K562 (cell line): ENCODE measurements around the gene CCM2. TPM values are rescaled to one million over a fixed set of nuclear protein-coding genes. Genes with fewer than 3 reads are reported as not detected.
"Not testable (repeated sequence)": the region's sequence is repeated elsewhere in the genome, so short reads cannot be mapped to it uniquely, and the experiment has no call there.

ENCODE experiments used
- ARID3B ChIP-seq: fragments of 250-450 bp; sonication (Bioruptor Pico); IDR thresholded peaks from 2 replicates; pipeline ENCODE4 v1.4.0; 2020; ENCODE audit warnings: borderline replicate concordance
- ARNT ChIP-seq, 2 experiments: fragments of 450-650 bp; IDR thresholded peaks; 2 replicates each; pipeline ENCODE4 v1.6.1; 2016; ENCODE audit warnings: mild to moderate bottlenecking in 1 of 2
- ATF1 ChIP-seq, 2 experiments: fragments of 450-650 bp in 1 of 2; IDR thresholded peaks; 2 replicates each; pipeline ENCODE4 v1.6.1; 2016; ENCODE audit warnings: missing compliant biosample characterization in 1 of 2, missing genetic modification characterization in 1 of 2
- CC2D1A ChIP-seq: fragments of 450-650 bp; IDR thresholded peaks from 2 replicates; pipeline ENCODE4 v1.6.1; 2017; ENCODE audit warnings: mild to moderate bottlenecking
- CTBP1 ChIP-seq: fragments of 450-650 bp; IDR thresholded peaks from 2 replicates; pipeline ENCODE4 v1.6.1; 2016; ENCODE audit warnings: borderline replicate concordance
- DMBX1 ChIP-seq: fragments of 250-450 bp; sonication (Bioruptor Pico); IDR thresholded peaks from 2 replicates; pipeline ENCODE4 v1.8.0; 2022; ENCODE audit warnings: inconsistent platforms, mild to moderate bottlenecking, moderate library complexity, borderline replicate concordance
- E2F3 ChIP-seq: fragments of 250-450 bp; sonication (Bioruptor Pico); IDR thresholded peaks from 2 replicates; pipeline ENCODE4 v1.4.0; 2020; ENCODE audit warnings: mild to moderate bottlenecking
- GMEB1 ChIP-seq: fragments of 250-450 bp; sonication (Bioruptor Pico); IDR thresholded peaks from 2 replicates; pipeline ENCODE4 v1.4.0; 2020; ENCODE audit warnings: mild to moderate bottlenecking
- HIVEP1 ChIP-seq: fragments of 250-450 bp; sonication (Bioruptor Pico); IDR thresholded peaks from 2 replicates; pipeline ENCODE4 v1.4.0; 2020; ENCODE audit warnings: mild to moderate bottlenecking
- KLF13 ChIP-seq: fragments of 450-650 bp; IDR thresholded peaks from 2 replicates; pipeline ENCODE4 v1.6.1; 2016; ENCODE audit warnings: missing genetic modification characterization, low read depth, mild to moderate bottlenecking, missing compliant biosample characterization, moderate library complexity, borderline replicate concordance
- MAX ChIP-seq: sonication (generic); formaldehyde crosslinking; IDR thresholded peaks from 2 replicates; pipeline ENCODE4 v1.9.0; 2022; ENCODE audit warnings: mild to moderate bottlenecking, missing genetic modification reagents
- NR2C1 ChIP-seq, 2 experiments: fragments of 450-650 bp; IDR thresholded peaks; 2 replicates each; pipeline ENCODE4 v1.6.1; 2017; ENCODE audit warnings: mild to moderate bottlenecking in 2 of 2, antibody characterized with exemption in 1 of 2, inconsistent platforms in 1 of 2, missing compliant biosample characterization in 1 of 2, missing genetic modification characterization in 1 of 2
- POLR2G ChIP-seq: fragments of 200-400 bp; formaldehyde crosslinking; IDR thresholded peaks from 2 replicates; pipeline ENCODE4 v1.6.1; 2017; ENCODE audit warnings: low read depth, mild to moderate bottlenecking, antibody characterized with exemption, low read length, moderate library complexity
- SMAD3 ChIP-seq: fragments of 450-650 bp; formaldehyde crosslinking; conservative IDR thresholded peaks from 2 replicates; pipeline ENCODE4 v1.4.0; 2020; ENCODE audit warnings: mild to moderate bottlenecking
- SMARCA4 ChIP-seq: fragments of 450-650 bp; IDR thresholded peaks from 2 replicates; pipeline ENCODE4 v1.6.1; 2016
- TRIM24 ChIP-seq, 2 experiments: fragments of 450-650 bp; IDR thresholded peaks; 2 replicates each; pipeline ENCODE4 v1.6.1; 2016
- ZNF165 ChIP-seq: fragments of 250-450 bp; sonication (Bioruptor Pico); IDR thresholded peaks from 2 replicates; pipeline ENCODE4 v1.4.0; 2020; ENCODE audit warnings: borderline replicate concordance
- ZNF197 ChIP-seq: fragments of 200-800 bp; sonication (Bioruptor generic); IDR thresholded peaks from 2 replicates; pipeline ENCODE4 v1.6.1; 2016; ENCODE audit warnings: low read depth, missing genetic modification characterization, missing compliant biosample characterization
- ZNF239 ChIP-seq: fragments of 250-450 bp; sonication (Bioruptor Pico); IDR thresholded peaks from 2 replicates; pipeline ENCODE4 v1.4.0; 2020; ENCODE audit warnings: mild to moderate bottlenecking
- ZNF311 ChIP-seq: fragments of 250-450 bp; sonication (Bioruptor Pico); IDR thresholded peaks from 2 replicates; pipeline ENCODE4 v1.4.0; 2020; ENCODE audit warnings: mild to moderate bottlenecking, moderate library complexity
- ZNF583 ChIP-seq: fragments of 250-450 bp; sonication (Bioruptor Pico); IDR thresholded peaks from 2 replicates; pipeline ENCODE4 v1.4.0; 2020
- ZNF766 ChIP-seq: fragments of 200-800 bp; sonication (Bioruptor generic); conservative IDR thresholded peaks from 2 replicates; pipeline ENCODE4 v1.6.1; 2016; ENCODE audit warnings: missing genetic modification characterization, missing compliant biosample characterization
- polyA plus RNA-seq, 8 experiments: library from polyadenylated mRNA; depleted of rRNA in 4 of 8; stranded (reverse) in 5 of 8; unstranded in 3 of 8; fragments of >200 nt; fragmentation: Nextera tagmentation in 2 of 8; fragmentation: Illumina TruSeq in 1 of 8; extraction: Ambion mirVana in 2 of 8; extraction: Trizol in 1 of 8; gene quantifications; 2 replicates each; pipeline versions ENCODE4 v1.2.1 to v1.2.3, GENCODE V29; 2011 to 2014; ENCODE audit warnings: inconsistent platforms in 1 of 8, missing spikeins in 1 of 8
- total RNA-seq, 7 experiments: library from RNA; depleted of rRNA in 6 of 7; stranded (reverse); fragments of >200 nt in 6 of 7; fragmentation: Illumina TruSeq in 2 of 7; extraction: Trizol in 2 of 7; gene quantifications; 2 replicates each; pipeline versions ENCODE4 v1.2.1 to v1.2.3, GENCODE V29; 2011 to 2021; ENCODE audit warnings: low replicate concordance in 1 of 7

CCM2 gene
- total and polyA plus RNA-seq, 9 of the 15 experiments (the other 6 are each of a cell fraction or from before 2014, with no cell fraction given) = 0.41 to 38.6 (median 25.9) TPM

GRCh38 chr7:44992004-44992795, 7.8 kb upstream of the CCM2 start (continued):
- peak; percentile 71; the same call in 1 of the 2 replicates for TF ChIP-seq ZNF197 (CRISPR knock-in tag)
- peak; percentile 74 for TF ChIP-seq E2F3 (CRISPR knock-in tag)
- TF ChIP-seq DMBX1 (CRISPR knock-in tag) = peak; percentile 98
- TF ChIP-seq ATF1 (CRISPR knock-in tag; IDR thresholded peaks at IDR 0.05); NR2C1 (IDR thresholded peaks at IDR 0.05): not testable (repeated sequence)
- peak; percentile 62 for TF ChIP-seq ATF1 (tag; IDR thresholded peaks at IDR 0.05)
- 0 out of 2 replicates have a peak, but pooled peaks have one; percentile 69 for TF ChIP-seq ZNF165 (CRISPR knock-in tag)
- peak; percentile 95 for TF ChIP-seq ZNF311
- peak; percentile 37 to 63; a peak in 3 of 4 replicates for TF ChIP-seq TRIM24 (IDR thresholded peaks at IDR 0.05)
- peak; percentile 83 for TF ChIP-seq NR2C1 (tag; IDR thresholded peaks at IDR 0.05)
- peak; percentile 50; the same call in 1 of the 2 replicates for TF ChIP-seq CC2D1A
- TF ChIP-seq ZNF583 (CRISPR knock-in tag) = peak; percentile 95
- TF ChIP-seq ZNF766 (CRISPR knock-in tag) = peak; percentile 75; the same call in 1 of the 2 replicates
- TF ChIP-seq KLF13 (tag) = peak; percentile 67; the same call in 1 of the 2 replicates
- peak; percentile 85 for TF ChIP-seq SMARCA4
- TF ChIP-seq CTBP1 = peak; percentile 61
- peak; percentile 80; the same call in 1 of the 2 replicates for TF ChIP-seq MAX (CRISPR knock-in tag)
- peak; percentile 45; the same call in 1 of the 2 replicates for TF ChIP-seq GMEB1 (CRISPR knock-in tag)
- peak in 1 of 2 experiments; percentile 59; a peak in 1 of 4 replicates for TF ChIP-seq ARNT (IDR thresholded peaks at IDR 0.05)
- peak; percentile 77 for TF ChIP-seq ZNF239 (CRISPR knock-in tag)
- TF ChIP-seq ARID3B = 0 out of 2 replicates have a peak, but pooled peaks have one; percentile 28
- TF ChIP-seq SMAD3 = peak; percentile 85; the same call in 1 of the 2 replicates
- peak; percentile 92 for TF ChIP-seq HIVEP1 (CRISPR knock-in tag)
- 0 out of 2 replicates have a peak, but pooled peaks have one; percentile 35 for TF ChIP-seq POLR2G
